SU-DHL-6 (cell line): ENCODE data around the gene HOXA13.

ENCODE experiments used
- EZH2phosphoT487 ChIP-seq: fragments of 200-600 bp; sonication (generic), shearing (Covaris generic); conservative IDR thresholded peaks from 2 replicates; pipeline ENCODE4 v1.6.1; 2018; ENCODE audit warnings: mild to moderate bottlenecking, antibody characterized with exemption, low read length, moderate library complexity, mixed read lengths
- TF ChIP-seq, protein P1 (sequence below): fragments of 200-600 bp; sonication (generic); IDR thresholded peaks from one replicate; pipeline ENCODE4 v1.5.1; 2017; ENCODE audit warnings: antibody characterized with exemption, mild to moderate bottlenecking, low read length, moderate library complexity; ENCODE audit not compliant: insufficient read depth, poor library complexity, severe bottlenecking

DNA sequence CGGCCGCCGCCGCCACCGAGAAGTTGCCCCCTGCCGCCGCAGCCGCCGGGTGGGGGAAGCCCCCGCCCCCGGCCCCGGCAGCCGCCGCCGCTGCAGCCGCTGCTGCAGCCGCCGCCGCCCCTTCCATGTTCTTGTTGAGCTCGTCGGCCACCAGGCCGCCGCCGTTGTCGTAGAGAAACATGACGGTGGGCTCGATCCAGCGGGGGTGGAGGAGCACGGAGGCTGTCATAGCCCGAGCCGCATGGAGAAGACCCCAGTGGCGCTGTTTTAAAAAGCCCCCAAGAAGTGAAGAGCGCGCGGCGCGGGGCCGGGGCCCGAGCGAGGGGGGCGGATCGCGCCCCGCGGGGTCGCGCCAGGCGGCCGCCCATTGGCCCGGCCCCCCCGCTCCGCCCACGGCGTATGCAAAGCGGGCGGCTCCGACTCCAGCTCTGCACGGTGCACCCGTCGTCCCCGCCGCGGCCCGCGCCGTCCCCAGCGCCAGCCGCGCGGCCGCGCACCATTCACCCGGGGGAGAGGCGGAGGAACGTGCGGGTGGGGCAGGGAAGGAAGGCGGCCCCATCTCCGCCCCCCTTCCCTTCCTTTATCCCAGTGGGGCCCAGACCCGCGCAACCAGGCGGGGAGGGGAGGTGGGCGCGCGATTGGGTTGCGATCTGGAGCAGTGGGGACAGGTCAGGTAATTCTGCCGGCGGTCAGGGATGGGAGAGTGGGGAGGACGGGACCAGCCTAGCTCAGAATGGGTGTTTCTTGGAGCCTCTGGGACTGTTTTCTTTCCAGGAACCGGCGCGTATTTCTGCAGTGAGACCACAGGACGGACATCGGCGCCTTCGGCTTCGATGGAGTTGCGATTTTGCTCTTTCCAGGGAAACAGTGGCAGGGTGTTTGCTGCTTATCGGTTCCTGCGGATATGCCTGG is at the start of gene HOXA13:
- TF ChIP-seq EZH2phosphoT487 = no peak
- TF ChIP-seq, protein P1, sequence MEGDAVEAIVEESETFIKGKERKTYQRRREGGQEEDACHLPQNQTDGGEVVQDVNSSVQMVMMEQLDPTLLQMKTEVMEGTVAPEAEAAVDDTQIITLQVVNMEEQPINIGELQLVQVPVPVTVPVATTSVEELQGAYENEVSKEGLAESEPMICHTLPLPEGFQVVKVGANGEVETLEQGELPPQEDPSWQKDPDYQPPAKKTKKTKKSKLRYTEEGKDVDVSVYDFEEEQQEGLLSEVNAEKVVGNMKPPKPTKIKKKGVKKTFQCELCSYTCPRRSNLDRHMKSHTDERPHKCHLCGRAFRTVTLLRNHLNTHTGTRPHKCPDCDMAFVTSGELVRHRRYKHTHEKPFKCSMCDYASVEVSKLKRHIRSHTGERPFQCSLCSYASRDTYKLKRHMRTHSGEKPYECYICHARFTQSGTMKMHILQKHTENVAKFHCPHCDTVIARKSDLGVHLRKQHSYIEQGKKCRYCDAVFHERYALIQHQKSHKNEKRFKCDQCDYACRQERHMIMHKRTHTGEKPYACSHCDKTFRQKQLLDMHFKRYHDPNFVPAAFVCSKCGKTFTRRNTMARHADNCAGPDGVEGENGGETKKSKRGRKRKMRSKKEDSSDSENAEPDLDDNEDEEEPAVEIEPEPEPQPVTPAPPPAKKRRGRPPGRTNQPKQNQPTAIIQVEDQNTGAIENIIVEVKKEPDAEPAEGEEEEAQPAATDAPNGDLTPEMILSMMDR = no peak
